Choroid plexus epithelial cell (primary cell): Measurements from ENCODE around the gene NAA40.

ENCODE experiments used
- DNase-seq: peaks from one replicate; pipeline ENCODE4 v3.0.0-alpha.2; 2010; ENCODE audit warnings: low read depth
- H3K4me3 ChIP-seq: 2 replicates; pipeline ENCODE4 v1.5.1; 2011; ENCODE audit warnings: low read depth, mild to moderate bottlenecking, control low read depth, low read length, moderate library complexity
- TF ChIP-seq, protein P1 (sequence below): conservative IDR thresholded peaks from 2 replicates; pipeline ENCODE4 v1.5.1; 2011; ENCODE audit warnings: low read depth, mild to moderate bottlenecking, control low read depth, inconsistent platforms, low read length, moderate library complexity

Gene NAA40

DNA sequence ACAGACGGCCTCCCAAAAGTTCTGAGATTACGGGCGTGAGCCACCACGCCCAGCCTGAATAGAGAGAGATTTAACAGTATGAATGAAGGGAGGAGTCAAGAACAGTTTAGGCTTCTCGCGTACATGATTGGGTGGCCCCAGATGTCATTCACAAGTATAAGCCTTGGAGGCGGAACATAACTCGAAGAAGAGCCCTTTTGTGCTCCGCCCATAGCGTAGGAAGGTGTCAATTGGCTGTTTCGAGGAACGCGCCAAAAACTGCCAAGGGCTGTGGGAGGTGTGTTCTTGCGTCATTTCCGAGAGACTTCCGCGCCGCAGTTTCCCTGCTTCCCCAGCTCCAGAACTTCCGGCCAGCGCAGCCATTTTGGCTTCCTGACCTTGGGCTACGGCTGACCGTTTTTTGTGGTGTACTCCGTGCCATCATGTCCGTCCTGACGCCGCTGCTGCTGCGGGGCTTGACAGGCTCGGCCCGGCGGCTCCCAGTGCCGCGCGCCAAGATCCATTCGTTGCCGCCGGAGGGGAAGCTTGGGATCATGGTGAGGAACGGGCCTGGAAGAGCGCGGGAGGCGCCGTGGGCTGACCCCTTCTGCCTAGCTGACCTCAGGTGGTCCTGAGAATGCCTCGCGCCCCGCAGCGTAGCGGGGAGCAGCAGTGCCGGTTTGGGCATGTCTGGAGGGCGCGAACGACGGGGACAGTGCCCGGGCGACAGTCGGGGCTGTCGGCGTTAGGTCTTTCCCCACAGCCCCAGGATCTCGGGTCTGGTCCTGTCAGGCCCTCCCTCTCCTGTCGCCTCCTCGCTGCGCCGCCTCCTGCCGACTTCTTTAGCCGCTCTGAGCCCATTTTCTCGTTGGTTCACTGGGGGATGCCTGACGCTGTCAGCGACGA is 35.7 kb downstream of the NAA40 start, which contains the start of gene COX8A:
Gene COX8A, plus strand, starts transcription at position 362 of the 885 bp plus-strand sequence. Its CDS starts 61 bp downstream, at position 423.
- peak within 1 kb of the TSS; percentile 99 for H3K4me3 ChIP-seq
- DNase-seq, result peak; percentile 100

DNA sequence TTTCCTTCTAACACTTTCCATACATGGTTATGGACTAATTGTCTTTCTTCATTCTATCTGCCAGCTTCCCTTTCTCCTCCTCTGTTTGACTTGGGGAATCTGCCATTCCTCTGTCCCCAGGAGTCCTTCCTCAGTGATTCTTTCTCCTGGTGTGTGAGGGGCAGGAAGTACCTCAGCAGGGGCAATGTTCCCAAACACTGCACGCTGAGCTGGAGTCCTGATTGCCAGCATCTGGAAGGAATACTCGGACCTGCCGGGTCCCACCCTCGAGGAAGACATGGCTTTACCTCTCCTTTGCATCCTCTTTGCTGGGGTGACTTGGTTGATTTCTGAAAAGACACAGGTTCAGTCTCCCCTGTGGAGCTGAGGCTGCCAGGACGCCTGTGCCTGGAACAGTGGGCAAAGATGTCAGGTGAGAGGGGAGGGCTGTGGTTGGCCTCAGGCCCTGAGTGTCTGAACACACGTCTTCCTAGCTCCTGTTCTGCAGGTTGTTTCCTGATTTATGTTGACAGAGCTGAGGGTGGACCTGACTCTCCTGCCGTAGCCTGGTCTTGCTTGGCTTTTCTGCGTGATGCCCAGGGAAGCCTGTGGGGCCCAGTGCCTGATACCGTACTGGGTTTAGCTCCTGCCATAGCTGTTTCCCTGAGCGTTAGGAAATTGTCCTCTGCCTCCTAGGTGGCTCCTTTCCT is 39.9 kb downstream of the NAA40 start:
- DNase-seq, result no peak
- no peak overlapping the region for H3K4me3 ChIP-seq
- TF ChIP-seq, protein P1, sequence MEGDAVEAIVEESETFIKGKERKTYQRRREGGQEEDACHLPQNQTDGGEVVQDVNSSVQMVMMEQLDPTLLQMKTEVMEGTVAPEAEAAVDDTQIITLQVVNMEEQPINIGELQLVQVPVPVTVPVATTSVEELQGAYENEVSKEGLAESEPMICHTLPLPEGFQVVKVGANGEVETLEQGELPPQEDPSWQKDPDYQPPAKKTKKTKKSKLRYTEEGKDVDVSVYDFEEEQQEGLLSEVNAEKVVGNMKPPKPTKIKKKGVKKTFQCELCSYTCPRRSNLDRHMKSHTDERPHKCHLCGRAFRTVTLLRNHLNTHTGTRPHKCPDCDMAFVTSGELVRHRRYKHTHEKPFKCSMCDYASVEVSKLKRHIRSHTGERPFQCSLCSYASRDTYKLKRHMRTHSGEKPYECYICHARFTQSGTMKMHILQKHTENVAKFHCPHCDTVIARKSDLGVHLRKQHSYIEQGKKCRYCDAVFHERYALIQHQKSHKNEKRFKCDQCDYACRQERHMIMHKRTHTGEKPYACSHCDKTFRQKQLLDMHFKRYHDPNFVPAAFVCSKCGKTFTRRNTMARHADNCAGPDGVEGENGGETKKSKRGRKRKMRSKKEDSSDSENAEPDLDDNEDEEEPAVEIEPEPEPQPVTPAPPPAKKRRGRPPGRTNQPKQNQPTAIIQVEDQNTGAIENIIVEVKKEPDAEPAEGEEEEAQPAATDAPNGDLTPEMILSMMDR, result no peak

More for the DNA sequence above, 35.7 kb downstream of the NAA40 start, which contains the start of gene COX8A:
- TF ChIP-seq, protein P1, result peak; percentile 36

DNA sequence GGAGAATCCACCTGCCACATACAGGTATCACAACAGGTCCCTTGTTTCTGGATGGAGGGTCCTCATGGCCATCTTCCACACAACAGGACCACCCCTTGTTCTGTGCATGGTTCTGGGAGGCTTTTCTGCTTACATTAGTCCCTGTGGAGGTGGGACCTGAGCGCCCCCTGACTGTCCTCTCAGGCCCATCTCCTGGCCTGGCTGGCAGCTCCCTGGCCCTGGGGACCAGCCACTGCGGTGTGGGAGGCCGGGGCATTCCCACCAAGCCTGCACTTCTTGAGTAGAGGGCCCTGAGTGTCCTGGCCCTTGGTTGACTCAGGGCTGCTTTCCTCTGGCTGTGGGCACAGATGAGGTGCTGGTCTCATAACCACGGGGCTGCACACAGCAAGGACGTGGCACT is 40.6 kb downstream of the NAA40 start:
- TF ChIP-seq, protein P1, result no peak
- H3K4me3 ChIP-seq, result no peak overlapping the region
- DNase-seq, result no peak

DNA sequence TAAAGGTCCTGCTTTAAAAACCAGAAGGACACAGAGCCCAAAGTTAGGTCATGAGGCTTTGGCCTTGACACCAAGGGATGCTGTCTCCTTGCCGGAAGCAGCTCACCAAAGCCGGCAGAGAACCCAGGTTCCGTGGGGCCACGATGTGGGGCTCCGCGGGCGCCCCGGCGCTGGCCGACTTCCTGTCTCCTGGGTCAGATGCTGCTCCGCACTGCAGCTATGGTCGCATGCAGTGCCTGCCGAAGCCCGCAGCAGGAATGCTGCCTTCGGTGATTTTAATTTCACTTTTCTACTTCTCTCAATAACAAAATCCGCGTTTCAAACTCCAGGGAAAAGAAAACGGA is 47.0 kb downstream of the NAA40 start:
- TF ChIP-seq, protein P1, result no peak
- no peak for DNase-seq
- H3K4me3 ChIP-seq, result peak overlapping the region; percentile 99

DNA sequence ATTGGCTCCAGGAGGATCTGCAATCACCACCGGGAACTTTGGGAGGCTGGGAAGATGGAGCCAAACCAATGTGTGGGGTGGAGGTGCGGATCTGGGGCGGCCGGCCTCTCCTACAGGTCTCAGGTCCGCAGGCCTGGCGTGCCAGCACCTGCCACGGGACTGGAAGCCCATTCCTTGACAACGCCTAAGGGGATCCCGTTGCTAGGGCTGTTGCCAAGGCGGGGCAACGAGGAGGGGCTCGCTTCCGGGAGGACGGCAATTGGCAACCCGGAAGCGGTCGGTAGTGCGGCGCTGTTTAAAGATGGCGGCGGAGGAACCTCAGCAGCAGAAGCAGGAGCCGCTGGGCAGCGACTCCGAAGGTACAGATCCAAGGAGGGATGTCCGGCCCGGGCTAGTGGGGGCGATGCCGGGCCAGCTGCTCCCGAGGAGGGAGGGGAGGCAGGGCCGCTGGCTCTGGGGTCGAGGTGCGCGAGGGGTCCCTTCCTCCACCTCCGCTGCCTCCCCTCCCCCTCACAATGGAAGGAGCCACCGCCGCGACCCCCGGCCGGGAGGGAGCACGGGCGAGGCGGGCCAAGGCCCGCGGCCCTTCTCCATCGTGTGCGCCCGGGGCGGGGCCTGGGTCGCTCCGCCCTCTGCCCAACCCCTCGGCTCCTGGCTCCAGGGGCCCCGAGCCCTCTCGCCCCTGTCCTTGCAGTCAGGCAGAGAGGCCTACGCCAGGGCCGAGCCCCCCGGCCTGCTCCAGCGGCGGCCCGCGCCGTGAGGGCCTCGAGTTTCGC is 47.5 kb downstream of the NAA40 start, which contains the start of gene OTUB1:
Gene OTUB1, plus strand, starts transcription at position 283 of the 776 bp plus-strand sequence. Its CDS starts 19 bp downstream, at position 302.
- peak; percentile 89 for DNase-seq
- peak within 1 kb of the TSS; percentile 99 for H3K4me3 ChIP-seq
- TF ChIP-seq, protein P1, result no peak

DNA sequence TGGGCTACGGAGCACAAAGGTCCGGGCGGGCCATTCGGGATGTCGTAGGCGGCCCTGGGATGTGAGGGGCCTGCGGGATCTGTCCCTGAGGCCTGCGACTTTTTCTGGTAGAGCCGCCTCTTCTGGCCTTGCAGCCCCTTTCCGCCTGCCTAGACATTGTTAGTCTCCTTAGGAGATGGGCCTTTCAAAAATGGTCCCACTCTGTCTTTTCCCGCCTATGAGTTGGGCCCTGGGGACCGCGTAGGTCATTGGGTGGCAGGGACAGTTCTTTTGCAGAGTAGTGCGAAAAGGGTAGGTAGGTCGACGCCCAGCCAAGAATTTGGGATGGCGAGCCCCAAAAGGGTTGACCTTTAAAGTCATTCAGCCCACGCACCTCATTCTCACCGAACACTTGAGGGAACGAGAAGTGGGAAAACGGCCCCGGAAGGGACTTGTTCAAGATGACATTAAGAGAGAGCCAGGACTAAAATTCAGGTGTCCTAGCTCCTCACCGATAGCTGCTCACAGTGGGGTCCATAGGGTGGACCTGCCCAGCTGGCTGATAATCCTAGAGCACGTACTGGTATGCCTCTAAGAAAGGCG is 48.2 kb downstream of the NAA40 start:
- no peak for DNase-seq
- H3K4me3 ChIP-seq, result peak overlapping the region; percentile 99

More for the DNA sequence above, 48.2 kb downstream of the NAA40 start:
- TF ChIP-seq, protein P1, result no peak
